Measurements from ENCODE around the gene TBC1D7. TPM values are rescaled to one million over a fixed set of nuclear protein-coding genes. Genes with fewer than 3 reads are reported as not detected.

The TBC1D7 gene
- polyA plus RNA-seq, 2 of the 4 experiments (the other 2 are of a cell fraction), result 34.6 to 55.9 TPM

DNA sequence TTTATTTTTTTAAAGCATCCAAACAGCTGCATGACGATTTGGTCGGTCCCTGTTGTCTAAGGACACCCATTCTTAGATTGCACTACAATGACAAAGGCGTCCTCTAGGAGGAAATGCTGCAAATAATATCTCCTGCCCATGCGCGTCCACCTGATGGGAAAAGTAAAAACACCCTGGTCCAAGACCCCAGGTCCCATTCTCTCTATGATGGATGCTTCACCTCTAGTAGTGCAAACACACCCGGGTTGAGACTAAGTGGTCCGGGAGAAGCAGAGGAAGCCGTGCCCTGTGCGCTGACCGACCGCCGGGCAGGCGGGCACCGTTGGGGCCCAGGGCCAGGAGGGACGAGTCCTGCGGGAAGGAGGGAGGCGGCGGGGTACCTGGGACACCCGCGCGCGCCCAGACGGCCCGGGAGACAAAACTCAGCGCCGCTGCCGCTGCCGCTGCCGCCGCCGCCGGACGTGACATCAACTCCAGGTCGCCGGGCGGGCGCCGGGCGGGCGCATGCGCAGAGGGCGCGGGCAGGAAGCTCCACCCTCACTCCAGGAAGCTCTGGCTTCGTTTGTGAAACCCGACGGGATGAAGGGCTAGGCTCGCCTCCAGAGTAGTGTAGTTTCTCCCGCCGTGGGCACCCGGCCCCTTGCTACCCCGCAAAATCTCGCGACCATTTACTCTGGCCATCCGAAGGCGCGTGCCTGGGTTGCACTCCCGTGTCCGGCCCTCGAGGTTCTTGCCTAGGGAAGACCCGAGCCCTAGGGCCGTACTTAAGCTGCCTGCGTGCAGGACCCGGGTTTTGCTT lies at the start of gene TBC1D7 (continued):
- TF ChIP-seq, protein P1, sequence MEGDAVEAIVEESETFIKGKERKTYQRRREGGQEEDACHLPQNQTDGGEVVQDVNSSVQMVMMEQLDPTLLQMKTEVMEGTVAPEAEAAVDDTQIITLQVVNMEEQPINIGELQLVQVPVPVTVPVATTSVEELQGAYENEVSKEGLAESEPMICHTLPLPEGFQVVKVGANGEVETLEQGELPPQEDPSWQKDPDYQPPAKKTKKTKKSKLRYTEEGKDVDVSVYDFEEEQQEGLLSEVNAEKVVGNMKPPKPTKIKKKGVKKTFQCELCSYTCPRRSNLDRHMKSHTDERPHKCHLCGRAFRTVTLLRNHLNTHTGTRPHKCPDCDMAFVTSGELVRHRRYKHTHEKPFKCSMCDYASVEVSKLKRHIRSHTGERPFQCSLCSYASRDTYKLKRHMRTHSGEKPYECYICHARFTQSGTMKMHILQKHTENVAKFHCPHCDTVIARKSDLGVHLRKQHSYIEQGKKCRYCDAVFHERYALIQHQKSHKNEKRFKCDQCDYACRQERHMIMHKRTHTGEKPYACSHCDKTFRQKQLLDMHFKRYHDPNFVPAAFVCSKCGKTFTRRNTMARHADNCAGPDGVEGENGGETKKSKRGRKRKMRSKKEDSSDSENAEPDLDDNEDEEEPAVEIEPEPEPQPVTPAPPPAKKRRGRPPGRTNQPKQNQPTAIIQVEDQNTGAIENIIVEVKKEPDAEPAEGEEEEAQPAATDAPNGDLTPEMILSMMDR (IDR thresholded peaks at IDR 0.05), result no peak

DNA sequence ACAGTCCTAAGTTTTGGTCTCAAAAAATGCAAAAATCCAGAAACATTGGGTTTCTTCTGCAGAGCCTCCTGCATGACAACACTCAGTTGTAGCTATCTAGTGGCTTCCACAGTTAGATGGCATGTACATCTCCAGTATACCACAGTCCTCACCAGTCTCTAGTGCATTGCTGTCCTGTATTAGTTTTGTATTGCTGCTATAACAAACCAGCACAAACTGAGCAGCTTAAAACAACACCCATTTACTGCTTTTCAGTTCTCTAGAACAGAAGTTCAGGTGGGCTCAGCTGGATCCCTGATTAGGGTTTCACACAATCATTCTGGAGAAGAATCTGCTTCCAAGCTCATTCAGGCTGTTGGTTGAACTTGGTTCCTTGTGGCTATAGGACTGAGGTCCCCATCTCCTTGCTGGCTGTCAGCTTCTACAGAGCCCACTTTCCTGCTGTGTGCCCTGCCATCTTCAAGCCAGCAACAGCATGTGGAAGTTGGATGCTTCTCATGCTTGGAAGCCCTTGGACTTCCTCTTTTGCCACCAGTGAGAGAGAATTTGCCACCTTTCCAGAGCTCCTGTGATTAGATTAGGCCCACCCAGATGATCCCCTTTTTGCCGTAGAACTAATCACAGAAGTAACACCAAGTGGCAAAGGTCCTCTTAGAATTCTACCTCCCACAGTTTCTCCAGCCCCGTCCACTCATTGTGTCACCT lies 48.9 kb upstream of the TBC1D7 start:
- no peak for ATAC-seq
- TF ChIP-seq KDM5A (IDR thresholded peaks at IDR 0.05) (no peak), GATA3 (IDR thresholded peaks at IDR 0.05; ENCODE audit: borderline replicate concordance) (no peak), JUN (IDR thresholded peaks at IDR 0.05) (no peak), ZNF302 (CRISPR knock-in tag; IDR thresholded peaks at IDR 0.05) (no peak), TFCP2L1 (CRISPR knock-in tag; IDR thresholded peaks at IDR 0.05) (no peak), CBX2 (IDR thresholded peaks at IDR 0.05; ENCODE audit: borderline replicate concordance, low read depth) (no peak), NFE2L2 (conservative IDR thresholded peaks at IDR 0.05; ENCODE audit: low read length) (no peak), HOXB5 (CRISPR knock-in tag; IDR thresholded peaks at IDR 0.05) (no peak), MAZ (IDR thresholded peaks at IDR 0.05; ENCODE audit: borderline replicate concordance, low read depth, low read length) (no peak), EHMT2 (IDR thresholded peaks at IDR 0.05; ENCODE audit: low read depth) (no peak), KDM1A (IDR thresholded peaks at IDR 0.05; ENCODE audit: low read depth) (no peak), ZC3H11A (IDR thresholded peaks at IDR 0.05) (no peak), ZSCAN20 (CRISPR knock-in tag; IDR thresholded peaks at IDR 0.05) (no peak), RFX5 (IDR thresholded peaks at IDR 0.05) (no peak), HDAC2 (IDR thresholded peaks at IDR 0.05) (no peak)
- TF ChIP-seq, protein P2, sequence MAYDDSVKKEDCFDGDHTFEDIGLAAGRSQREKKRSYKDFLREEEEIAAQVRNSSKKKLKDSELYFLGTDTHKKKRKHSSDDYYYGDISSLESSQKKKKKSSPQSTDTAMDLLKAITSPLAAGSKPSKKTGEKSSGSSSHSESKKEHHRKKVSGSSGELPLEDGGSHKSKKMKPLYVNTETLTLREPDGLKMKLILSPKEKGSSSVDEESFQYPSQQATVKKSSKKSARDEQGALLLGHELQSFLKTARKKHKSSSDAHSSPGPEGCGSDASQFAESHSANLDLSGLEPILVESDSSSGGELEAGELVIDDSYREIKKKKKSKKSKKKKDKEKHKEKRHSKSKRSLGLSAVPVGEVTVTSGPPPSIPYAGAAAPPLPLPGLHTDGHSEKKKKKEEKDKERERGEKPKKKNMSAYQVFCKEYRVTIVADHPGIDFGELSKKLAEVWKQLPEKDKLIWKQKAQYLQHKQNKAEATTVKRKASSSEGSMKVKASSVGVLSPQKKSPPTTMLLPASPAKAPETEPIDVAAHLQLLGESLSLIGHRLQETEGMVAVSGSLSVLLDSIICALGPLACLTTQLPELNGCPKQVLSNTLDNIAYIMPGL (CRISPR knock-in tag; IDR thresholded peaks at IDR 0.05; ENCODE audit: borderline replicate concordance), result no peak
- TF ChIP-seq, protein P3, sequence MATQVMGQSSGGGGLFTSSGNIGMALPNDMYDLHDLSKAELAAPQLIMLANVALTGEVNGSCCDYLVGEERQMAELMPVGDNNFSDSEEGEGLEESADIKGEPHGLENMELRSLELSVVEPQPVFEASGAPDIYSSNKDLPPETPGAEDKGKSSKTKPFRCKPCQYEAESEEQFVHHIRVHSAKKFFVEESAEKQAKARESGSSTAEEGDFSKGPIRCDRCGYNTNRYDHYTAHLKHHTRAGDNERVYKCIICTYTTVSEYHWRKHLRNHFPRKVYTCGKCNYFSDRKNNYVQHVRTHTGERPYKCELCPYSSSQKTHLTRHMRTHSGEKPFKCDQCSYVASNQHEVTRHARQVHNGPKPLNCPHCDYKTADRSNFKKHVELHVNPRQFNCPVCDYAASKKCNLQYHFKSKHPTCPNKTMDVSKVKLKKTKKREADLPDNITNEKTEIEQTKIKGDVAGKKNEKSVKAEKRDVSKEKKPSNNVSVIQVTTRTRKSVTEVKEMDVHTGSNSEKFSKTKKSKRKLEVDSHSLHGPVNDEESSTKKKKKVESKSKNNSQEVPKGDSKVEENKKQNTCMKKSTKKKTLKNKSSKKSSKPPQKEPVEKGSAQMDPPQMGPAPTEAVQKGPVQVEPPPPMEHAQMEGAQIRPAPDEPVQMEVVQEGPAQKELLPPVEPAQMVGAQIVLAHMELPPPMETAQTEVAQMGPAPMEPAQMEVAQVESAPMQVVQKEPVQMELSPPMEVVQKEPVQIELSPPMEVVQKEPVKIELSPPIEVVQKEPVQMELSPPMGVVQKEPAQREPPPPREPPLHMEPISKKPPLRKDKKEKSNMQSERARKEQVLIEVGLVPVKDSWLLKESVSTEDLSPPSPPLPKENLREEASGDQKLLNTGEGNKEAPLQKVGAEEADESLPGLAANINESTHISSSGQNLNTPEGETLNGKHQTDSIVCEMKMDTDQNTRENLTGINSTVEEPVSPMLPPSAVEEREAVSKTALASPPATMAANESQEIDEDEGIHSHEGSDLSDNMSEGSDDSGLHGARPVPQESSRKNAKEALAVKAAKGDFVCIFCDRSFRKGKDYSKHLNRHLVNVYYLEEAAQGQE (IDR thresholded peaks at IDR 0.05), result no peak
- Histone ChIP-seq H3K4me3 (no peak overlapping the region), H3K27ac (no peak overlapping the region), H3K9me3 (no peaks in the 10 kb centered on the region), H3K4me2 (no peak overlapping the region), H3K4me1 (no peaks in the 10 kb centered on the region)
- FAIRE-seq, result no peak
- POLR2A ChIA-PET, result no interaction called here
- CTCF ChIA-PET, result no interaction called here
- no peak for DNase-seq (ENCODE audit: low read depth in 1 of 2, low spot score in 1 of 2)
- 91% methylated on average over 2 of the region's 2 CpGs for WGBS (ENCODE audit: missing lambda C conversion rate)

Measured in A549 (cell line).